Karpas-422 (cell line): ENCODE data around the gene METAP2. TPM values are rescaled to one million over a fixed set of nuclear protein-coding genes. Genes with fewer than 3 reads are reported as not detected.

Source experiments
- DNase-seq: peaks from one replicate; pipeline ENCODE4 v3.0.0-alpha.2; 2015
- H2AFZ ChIP-seq: fragments of 200-600 bp; sonication (generic); 2 replicates; pipeline ENCODE4 v1.6.1; 2014; ENCODE audit warnings: antibody characterized with exemption, low read length, mixed read lengths
- H3K27ac ChIP-seq: fragments of 200-600 bp; sonication (generic); 2 replicates; pipeline ENCODE4 v1.5.1; 2014; ENCODE audit warnings: mild to moderate bottlenecking, low read length, moderate library complexity
- H3K27me3 ChIP-seq: fragments of 200-600 bp; sonication (generic); 2 replicates; pipeline ENCODE4 v1.6.1; 2014; ENCODE audit warnings: low read length, mixed read lengths
- H3K36me3 ChIP-seq: fragments of 200-600 bp; sonication (generic); 2 replicates; pipeline ENCODE4 v1.6.1; 2014; ENCODE audit warnings: low read length, mixed read lengths; ENCODE audit not compliant: insufficient read depth
- H3K4me1 ChIP-seq: fragments of 200-600 bp; sonication (generic); 2 replicates; pipeline ENCODE4 v1.6.1; 2014; ENCODE audit warnings: mild to moderate bottlenecking, low read length, mixed read lengths
- H3K4me2 ChIP-seq: fragments of 200-600 bp; sonication (generic); 2 replicates; pipeline ENCODE4 v1.6.1; 2014; ENCODE audit warnings: low read length, low read depth, mild to moderate bottlenecking; ENCODE audit not compliant: poor library complexity, severe bottlenecking
- H3K4me3 ChIP-seq: fragments of 200-600 bp; sonication (generic); 2 replicates; pipeline ENCODE4 v1.5.1; 2014; ENCODE audit warnings: mild to moderate bottlenecking, antibody characterized with exemption, low read length, mixed read lengths
- H3K79me2 ChIP-seq: fragments of 200-600 bp; sonication (generic); 2 replicates; pipeline ENCODE4 v1.6.1; 2014; ENCODE audit warnings: mild to moderate bottlenecking, low read length, mixed read lengths
- H3K9ac ChIP-seq: fragments of 200-600 bp; sonication (generic); 2 replicates; pipeline ENCODE4 v1.6.0; 2014; ENCODE audit warnings: low read length
- H3K9me2 ChIP-seq: fragments of 200-600 bp; sonication (generic), shearing (Covaris generic); replicated peaks from 2 replicates; pipeline ENCODE4 v1.6.0; 2014; ENCODE audit warnings: mild to moderate bottlenecking, low read length, moderate library complexity; ENCODE audit not compliant: insufficient read depth
- H3K9me3 ChIP-seq: fragments of 300-700, 200-600 bp; sonication (generic); 2 replicates; pipeline ENCODE4 v1.6.1; 2014; ENCODE audit warnings: low read length, mixed read lengths
- H4K20me1 ChIP-seq: fragments of 200-600 bp; sonication (generic); 2 replicates; pipeline ENCODE4 v1.6.1; 2014; ENCODE audit warnings: mild to moderate bottlenecking, antibody characterized with exemption, low read length, low read depth; ENCODE audit not compliant: insufficient read depth
- total RNA-seq: library from RNA; depleted of rRNA; stranded (reverse); fragments of >200 nt; shearing (Covaris generic); gene quantifications from 2 replicates; pipeline ENCODE4 v1.2.3, GENCODE V29; 2014; ENCODE audit warnings: low replicate concordance

The METAP2 gene
- total RNA-seq, 1 experiment from 2014 or later = 383 TPM

DNA sequence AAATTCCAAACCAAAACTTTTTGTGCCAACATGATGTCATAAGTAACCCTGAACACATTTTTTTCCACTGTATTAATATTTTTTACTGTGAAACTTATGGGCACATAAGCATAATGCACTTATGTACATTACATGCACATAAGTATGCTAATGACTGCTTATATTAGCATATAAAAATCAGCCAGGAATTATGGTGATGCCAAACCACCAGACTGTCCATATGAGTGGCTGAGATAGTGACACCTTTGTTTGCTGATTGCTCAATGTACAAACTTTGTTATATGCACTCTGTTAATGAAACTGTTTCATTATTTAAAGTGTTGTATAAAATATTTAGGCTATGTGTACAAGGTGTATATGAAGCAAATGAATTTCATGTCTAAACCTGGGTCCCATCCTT, 45.0 kb downstream of the METAP2 start:
- Histone ChIP-seq H3K9me2 (no peaks in the 10 kb centered on the region), H3K27ac (peak overlapping the region; percentile 84; the same call in 1 of the 2 replicates), H3K9ac (no peak overlapping the region), H3K9me3 (no peaks in the 10 kb centered on the region), H3K79me2 (no peaks in the 10 kb centered on the region), H3K36me3 (peaks cover 26% of the 10 kb centered on the region), H3K4me2 (no peak overlapping the region), H2AFZ (no peak overlapping the region), H3K27me3 (no peaks in the 10 kb centered on the region), H3K4me1 (peaks cover 43% of the 10 kb centered on the region), H4K20me1 (no peaks in the 10 kb centered on the region), H3K4me3 (no peak overlapping the region)
- no peak for DNase-seq

- H3K27ac ChIP-seq = peak overlapping the region; percentile 44
- H2AFZ ChIP-seq = no peak overlapping the region
- no peak for DNase-seq
- no peaks in the 10 kb centered on the region for H4K20me1 ChIP-seq
- H3K4me1 ChIP-seq = peaks cover 27% of the 10 kb centered on the region
- H3K9me3 ChIP-seq = no peaks in the 10 kb centered on the region
- H3K27me3 ChIP-seq = no peaks in the 10 kb centered on the region
- H3K9ac ChIP-seq = no peak overlapping the region
- H3K79me2 ChIP-seq = no peaks in the 10 kb centered on the region
- H3K4me2 ChIP-seq = no peak overlapping the region
- no peaks in the 10 kb centered on the region for H3K9me2 ChIP-seq
- peaks cover 8% of the 10 kb centered on the region; the same call in 1 of the 2 replicates for H3K36me3 ChIP-seq
- H3K4me3 ChIP-seq = no peak overlapping the region
These were observed 46.9 kb downstream of the METAP2 start for GRCh38 chr12:95520816-95521215.

GRCh38 chr12:95522692-95523091, 48.7 kb downstream of the METAP2 start:
- no peak for DNase-seq
- no peaks in the 10 kb centered on the region for H3K9me2 ChIP-seq
- no peaks in the 10 kb centered on the region for H3K27me3 ChIP-seq
- no peak overlapping the region for H2AFZ ChIP-seq
- H3K4me3 ChIP-seq = no peak overlapping the region
- peak overlapping the region; percentile 25; the same call in 1 of the 2 replicates for H3K27ac ChIP-seq
- no peaks in the 10 kb centered on the region for H3K9me3 ChIP-seq
- no peaks in the 10 kb centered on the region for H4K20me1 ChIP-seq
- H3K79me2 ChIP-seq = no peaks in the 10 kb centered on the region
- no peak overlapping the region for H3K4me2 ChIP-seq
- peaks cover 13% of the 10 kb centered on the region for H3K4me1 ChIP-seq
- no peaks in the 10 kb centered on the region; the same call in 1 of the 2 replicates for H3K36me3 ChIP-seq
- no peak overlapping the region for H3K9ac ChIP-seq

DNA sequence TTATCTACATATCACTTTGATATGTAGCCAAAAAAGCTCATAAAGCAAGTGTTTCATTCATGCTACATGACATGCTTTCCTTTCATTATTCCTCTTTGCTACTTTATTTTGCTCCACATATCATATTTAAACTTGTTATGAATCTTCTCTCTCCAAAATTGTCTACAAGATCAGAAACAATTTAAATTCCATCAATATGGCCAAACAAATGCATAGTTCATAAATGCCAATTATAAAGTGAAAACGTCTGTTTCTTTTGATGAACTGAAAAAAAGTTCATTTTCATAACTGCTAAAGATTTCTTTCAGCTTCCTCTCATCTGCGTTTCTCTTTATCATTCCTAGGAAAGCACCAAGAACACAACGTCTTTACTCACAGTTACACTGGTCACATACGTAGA, 54.5 kb downstream of the METAP2 start:
- Histone ChIP-seq H3K9me2 (no peaks in the 10 kb centered on the region), H2AFZ (peak overlapping the region; percentile 80), H3K4me2 (peak overlapping the region; percentile 57), H3K4me3 (peak overlapping the region; percentile 11; the same call in 1 of the 2 replicates), H4K20me1 (no peaks in the 10 kb centered on the region), H3K27me3 (no peaks in the 10 kb centered on the region), H3K9ac (peak overlapping the region; percentile 42), H3K4me1 (peaks cover 47% of the 10 kb centered on the region), H3K27ac (peak overlapping the region; percentile 83), H3K9me3 (no peaks in the 10 kb centered on the region), H3K79me2 (no peaks in the 10 kb centered on the region), H3K36me3 (no peaks in the 10 kb centered on the region)
- no peak for DNase-seq

GRCh38 chr12:95529693-95530225, 55.8 kb downstream of the METAP2 start:
- Histone ChIP-seq H3K27me3 (no peaks in the 10 kb centered on the region), H3K79me2 (no peaks in the 10 kb centered on the region), H3K9ac (peak overlapping the region; percentile 10; the same call in 1 of the 2 replicates), H3K9me3 (no peaks in the 10 kb centered on the region), H3K27ac (peak overlapping the region; percentile 83), H3K4me1 (peaks cover 60% of the 10 kb centered on the region), H3K4me2 (no peak overlapping the region), H3K4me3 (no peak overlapping the region), H2AFZ (peak overlapping the region; percentile 80), H4K20me1 (no peaks in the 10 kb centered on the region), H3K9me2 (no peaks in the 10 kb centered on the region), H3K36me3 (no peaks in the 10 kb centered on the region)
- DNase-seq = no peak

DNA sequence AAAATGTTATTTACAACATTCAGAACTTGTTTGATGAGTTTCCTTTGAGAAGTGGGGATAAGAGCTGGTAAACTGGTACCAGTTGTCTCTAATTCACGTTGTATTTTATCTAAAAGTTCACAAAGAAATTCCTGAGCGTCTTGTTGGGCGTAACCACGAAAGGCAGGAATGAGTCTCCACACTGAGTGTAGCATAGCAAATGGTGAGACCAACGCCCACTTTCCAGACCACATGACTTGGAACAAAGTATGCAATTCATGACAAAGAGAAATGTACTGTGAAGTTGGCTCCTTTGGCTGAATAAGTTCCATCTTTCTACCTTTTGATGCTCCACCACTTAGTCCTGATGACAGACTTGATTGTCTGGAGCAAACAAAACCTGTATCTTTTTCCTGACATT, 58.9 kb downstream of the METAP2 start:
- Histone ChIP-seq H3K36me3 (no peaks in the 10 kb centered on the region), H3K27ac (peak overlapping the region; percentile 83), H3K4me2 (peak overlapping the region; percentile 50), H3K9me3 (no peaks in the 10 kb centered on the region), H3K4me1 (peaks cover 78% of the 10 kb centered on the region), H3K4me3 (no peak overlapping the region), H3K27me3 (no peaks in the 10 kb centered on the region), H3K79me2 (no peaks in the 10 kb centered on the region), H4K20me1 (no peaks in the 10 kb centered on the region), H2AFZ (peak overlapping the region; percentile 63; the same call in 1 of the 2 replicates), H3K9me2 (no peaks in the 10 kb centered on the region), H3K9ac (0 out of 2 replicates have a peak overlapping the region, but pooled peaks have one; percentile 54)
- DNase-seq = no peak

DNA sequence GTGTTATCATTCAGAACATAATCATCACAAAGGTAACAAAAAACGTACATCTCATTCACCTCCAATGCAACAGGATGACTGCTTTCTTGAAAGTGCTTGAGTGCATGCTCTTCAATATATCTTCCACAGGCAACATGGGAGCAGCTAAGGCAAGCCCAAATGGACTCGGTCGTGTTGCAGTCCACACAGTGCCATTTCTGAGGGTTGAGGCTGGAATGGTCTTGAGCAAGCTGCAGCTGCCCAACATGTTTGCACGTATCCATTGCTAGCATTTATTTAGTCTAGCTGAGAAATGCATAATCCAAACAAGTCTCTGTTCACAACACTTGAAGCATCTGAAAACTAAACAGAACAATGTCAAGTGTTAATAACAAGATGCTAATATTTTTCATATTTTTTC, 60.0 kb downstream of the METAP2 start:
- H3K27me3 ChIP-seq = no peaks in the 10 kb centered on the region
- no peak for DNase-seq
- H3K4me2 ChIP-seq = peak overlapping the region; percentile 50
- no peaks in the 10 kb centered on the region for H4K20me1 ChIP-seq
- no peaks in the 10 kb centered on the region for H3K9me3 ChIP-seq
- H2AFZ ChIP-seq = peak overlapping the region; percentile 63
- peaks cover 78% of the 10 kb centered on the region for H3K4me1 ChIP-seq
- no peaks in the 10 kb centered on the region for H3K79me2 ChIP-seq
- peak overlapping the region; percentile 54 for H3K9ac ChIP-seq
- H3K9me2 ChIP-seq = no peaks in the 10 kb centered on the region
- H3K27ac ChIP-seq = peak overlapping the region; percentile 83
- no peak overlapping the region for H3K4me3 ChIP-seq
- H3K36me3 ChIP-seq = no peaks in the 10 kb centered on the region

DNA sequence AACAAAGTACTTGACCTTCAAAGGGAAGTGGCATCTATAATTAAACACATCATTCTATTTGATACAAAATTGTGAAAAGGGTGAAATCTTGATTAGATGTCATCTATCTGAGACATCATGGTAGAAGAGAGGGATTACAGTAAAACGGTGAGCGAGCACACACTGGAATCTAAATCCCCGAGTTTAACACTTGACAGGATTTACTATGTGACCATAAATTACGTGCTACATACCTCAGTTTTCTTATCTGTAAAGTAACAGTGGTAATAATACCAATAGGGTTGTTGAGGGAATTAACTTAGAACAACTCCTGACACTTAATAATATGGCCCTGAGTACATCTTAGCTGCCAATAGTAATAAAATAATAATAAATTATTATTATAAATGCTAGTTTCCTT, 64.1 kb downstream of the METAP2 start:
- Histone ChIP-seq H3K4me3 (no peak overlapping the region), H4K20me1 (no peaks in the 10 kb centered on the region), H3K9ac (no peak overlapping the region), H3K79me2 (no peaks in the 10 kb centered on the region), H3K27ac (no peak overlapping the region), H3K27me3 (no peaks in the 10 kb centered on the region), H3K36me3 (no peaks in the 10 kb centered on the region), H3K4me1 (peaks cover 48% of the 10 kb centered on the region), H3K4me2 (no peak overlapping the region), H3K9me3 (no peaks in the 10 kb centered on the region), H2AFZ (0 out of 2 replicates have a peak overlapping the region, but pooled peaks have one; percentile 18), H3K9me2 (no peaks in the 10 kb centered on the region)
- DNase-seq = no peak
